GM19372 (cell line): Measurements from ENCODE around the gene AARS2.

Experiments
- ATAC-seq: cut with Tn5 transposase; IDR thresholded peaks from one replicate; pipeline ENCODE4 v1.9.1; 2021; ENCODE audit warnings: mild to moderate bottlenecking, low read depth, moderate library complexity; ENCODE audit not compliant: unreplicated experiment

AARS2 gene

GRCh38 chr6:44264154-44265006 is 48.8 kb downstream of the AARS2 start:
- ATAC-seq, result no peak

DNA sequence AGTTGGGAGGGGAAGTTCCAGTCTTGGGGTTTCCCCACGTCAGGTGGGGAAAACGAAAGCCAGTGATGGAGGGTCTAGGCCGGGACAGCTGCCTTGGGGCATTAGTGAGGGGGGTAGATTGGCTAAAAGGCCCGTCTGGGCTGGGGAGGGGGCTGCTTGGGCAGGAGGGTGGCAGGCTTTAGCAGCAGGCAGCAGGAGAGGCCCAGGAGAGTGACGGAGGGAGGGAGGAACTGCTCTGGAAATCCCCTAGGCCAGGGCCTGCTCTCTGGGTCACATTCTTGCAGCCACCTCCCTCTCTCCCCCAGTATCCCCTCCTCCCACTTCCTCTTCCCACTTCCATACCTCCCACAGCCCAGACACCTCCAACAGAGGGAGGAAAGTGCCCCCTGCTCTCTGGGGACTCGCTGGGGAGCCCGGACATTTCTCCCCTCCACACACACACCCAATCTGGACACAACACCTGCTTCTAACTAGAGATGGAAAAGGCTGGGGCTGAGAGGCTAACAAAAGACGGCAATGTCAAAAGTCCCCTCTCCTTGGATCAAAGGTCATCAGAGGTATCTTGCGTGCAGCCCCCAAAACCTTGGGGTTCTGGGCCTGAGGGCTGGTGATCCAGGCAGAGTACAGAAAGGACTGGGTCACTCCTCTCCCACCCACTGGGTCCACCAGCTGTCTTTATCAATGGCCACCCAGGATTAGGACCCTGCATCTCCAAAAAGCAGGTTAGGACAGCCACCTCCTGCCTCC is 49.6 kb downstream of the AARS2 start:
- no peak for ATAC-seq

DNA sequence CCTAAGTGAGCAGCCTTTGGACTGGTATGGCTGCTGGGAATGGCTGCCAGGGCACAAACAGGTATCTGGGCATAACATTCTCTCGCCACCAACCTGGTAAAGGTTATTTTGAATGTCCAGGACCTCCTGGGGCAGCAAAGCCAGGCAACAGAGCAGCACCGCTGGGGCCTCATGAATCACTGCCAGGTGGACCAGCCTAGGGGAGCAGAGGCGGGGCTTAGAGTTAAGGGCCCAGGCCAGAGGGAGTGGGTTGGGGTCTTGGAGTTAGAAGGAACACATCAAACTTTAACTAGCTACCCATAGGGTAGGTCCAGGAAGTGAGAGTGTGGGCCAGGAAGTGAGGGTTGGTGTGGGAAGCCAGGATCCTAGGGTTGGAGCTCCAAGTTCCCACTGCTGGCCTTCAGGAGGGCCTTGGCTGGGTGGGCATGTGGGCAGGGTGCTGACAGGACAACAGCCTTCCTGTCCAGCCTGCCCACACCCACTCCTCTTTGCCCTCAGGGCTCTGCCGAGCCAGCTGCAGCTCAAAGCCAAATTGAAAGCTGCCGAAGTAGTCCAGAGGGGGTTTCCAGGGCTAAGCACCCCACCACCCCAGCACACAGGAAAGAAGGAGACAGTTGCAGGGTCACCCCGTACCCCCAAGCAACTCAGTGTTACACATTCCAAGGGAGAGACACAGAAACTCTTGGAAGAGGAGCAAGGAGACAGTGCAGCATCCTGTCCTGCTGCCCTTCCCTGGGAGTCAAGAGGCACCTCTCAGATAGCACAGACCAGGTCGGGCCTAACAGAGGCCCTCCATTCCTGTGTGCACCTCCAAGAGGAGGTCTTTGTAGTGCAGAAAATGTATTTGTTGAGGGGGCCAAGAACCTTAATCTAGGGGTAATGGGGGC is 50.4 kb downstream of the AARS2 start:
- ATAC-seq, result no peak

GRCh38 chr6:44261581-44261980 is 51.6 kb downstream of the AARS2 start:
- ATAC-seq, result no peak

DNA sequence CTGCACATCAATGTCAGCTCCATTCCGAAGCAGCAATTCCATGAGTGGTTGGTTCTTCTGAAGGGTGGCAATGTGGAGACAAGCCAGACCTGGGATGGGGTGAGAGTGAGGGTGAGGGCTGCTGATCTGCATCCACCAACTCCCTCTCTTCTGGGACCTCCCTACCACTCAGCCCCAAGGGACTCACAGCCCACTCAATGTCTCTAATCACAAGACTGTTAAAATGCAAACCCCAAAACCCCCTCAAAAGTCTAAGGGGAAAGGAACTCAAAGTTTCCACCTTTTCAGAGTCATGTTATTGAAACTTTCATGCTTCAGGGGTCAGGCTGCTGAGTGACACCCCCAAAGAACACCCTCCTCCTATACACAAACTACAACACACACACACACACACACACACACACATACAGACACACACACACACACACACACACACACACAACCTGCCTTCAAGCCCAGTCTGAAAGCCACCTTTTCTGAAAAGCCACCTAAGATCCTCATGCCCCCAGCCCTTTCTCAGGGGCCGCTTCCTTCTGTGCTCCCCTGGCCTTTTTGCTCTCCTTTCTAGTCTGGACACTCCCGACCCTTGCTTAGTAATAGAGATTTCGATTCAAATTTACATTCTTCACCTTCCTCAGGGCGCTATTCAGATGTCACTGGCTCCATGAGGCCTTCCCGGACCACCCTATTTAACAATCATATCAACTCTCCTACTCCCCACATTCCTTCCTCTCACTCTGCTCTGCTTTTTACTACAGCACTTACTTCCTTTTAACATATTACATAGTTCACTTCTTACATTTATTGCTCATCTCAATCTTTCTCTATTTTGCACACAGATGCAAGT is 52.5 kb downstream of the AARS2 start:
- no peak for ATAC-seq

DNA sequence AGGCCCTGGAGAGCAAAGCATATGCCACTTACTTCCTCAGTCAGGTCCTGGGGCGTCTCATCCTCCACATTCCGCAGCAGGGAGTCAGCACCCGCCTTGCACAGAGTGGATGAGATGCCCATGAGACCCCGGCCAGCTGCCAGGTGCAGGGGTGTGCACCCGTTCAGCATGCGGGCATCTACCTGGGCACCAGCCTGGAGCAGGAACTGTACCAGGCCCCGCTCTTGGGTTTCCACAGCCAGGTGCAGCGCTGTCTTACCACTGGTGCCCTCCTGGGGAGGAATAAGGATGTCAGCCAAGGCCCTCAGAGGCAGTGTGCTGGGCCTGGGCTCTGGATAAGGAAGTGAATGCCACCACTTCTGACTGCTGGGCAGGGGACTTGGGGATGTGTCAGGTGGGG is 53.1 kb downstream of the AARS2 start:
- ATAC-seq, result no peak

DNA sequence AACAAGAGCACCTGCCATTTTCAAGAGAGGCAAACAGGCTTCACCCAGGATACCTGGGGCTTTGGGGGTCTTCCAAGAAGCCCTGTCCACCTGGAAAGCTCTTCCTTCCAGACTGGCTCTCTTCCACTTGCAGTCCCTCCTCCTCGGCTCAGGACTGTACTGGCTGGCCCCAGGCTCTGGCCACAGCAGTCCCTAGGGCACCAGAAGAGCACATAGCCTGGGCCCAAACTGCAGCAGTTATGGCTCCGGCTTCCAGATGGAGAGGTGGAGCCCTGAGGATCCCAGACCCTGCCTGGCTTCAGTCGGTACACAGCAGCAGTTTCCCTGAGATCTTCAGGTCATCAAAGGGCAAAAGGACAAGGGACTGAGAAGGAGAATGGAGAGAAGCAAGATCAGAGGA is 54.2 kb downstream of the AARS2 start:
- ATAC-seq, result no peak

DNA sequence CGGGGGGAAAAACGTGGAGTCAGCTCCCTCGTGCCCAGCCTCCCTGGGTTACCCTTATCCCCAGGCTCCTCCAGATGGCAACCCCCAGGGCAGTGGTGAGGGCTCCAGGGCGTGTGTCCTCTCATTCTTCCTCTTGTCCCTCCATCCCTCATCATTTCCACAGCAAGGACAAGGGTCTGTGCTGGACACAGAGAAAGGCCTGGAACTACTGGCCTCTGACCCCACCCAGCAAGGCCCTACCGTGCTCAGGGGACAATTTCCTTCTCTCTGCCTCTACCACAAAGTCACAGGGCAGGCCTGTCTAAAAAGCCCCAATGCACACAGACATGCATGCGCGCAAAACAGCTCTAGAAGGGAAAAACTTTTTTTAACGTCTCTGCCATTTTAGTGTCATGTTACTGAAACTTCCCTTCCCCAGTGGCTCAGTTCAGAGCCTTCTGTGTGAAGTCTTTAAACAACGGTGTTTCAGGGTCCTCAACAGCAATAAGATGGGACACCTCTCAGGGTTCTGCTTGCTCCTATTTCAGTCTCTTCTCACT is 54.8 kb downstream of the AARS2 start:
- no peak for ATAC-seq

DNA sequence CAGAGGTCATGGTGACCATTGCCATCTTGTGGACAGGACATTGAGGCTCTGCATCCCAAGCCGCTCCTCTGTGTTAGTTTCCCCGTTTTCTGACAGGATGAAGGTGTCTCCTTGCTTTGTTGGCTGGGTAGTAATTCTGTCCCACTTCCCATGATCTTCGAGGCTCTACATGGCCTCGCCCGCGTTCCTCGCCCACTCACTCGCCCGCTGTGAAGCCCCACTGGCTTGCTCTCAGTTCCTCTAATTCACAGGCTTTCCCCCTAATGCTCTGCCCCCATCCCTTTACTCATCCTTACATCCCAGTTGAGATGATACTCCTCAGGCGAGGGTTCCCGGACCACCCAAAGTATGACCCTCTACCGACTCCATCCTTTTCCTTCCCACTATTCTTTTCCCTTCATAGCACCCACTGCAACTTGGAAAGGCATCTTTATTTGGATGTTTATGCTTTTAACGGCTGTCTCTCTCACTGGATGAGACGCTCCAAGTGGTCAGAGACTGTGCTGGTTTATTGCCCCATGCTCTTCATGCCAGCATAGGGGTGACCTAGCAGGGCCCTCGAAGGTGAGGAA is 55.3 kb downstream of the AARS2 start:
- ATAC-seq, result peak; percentile 11

GRCh38 chr6:44257025-44257752 is 56.0 kb downstream of the AARS2 start, which contains the start of gene SLC35B2:
TSS of gene SLC35B2 (minus strand) at chr6:44257528. CDS start at chr6:44257410, 118 bp downstream.
- peak; percentile 48 for ATAC-seq

DNA sequence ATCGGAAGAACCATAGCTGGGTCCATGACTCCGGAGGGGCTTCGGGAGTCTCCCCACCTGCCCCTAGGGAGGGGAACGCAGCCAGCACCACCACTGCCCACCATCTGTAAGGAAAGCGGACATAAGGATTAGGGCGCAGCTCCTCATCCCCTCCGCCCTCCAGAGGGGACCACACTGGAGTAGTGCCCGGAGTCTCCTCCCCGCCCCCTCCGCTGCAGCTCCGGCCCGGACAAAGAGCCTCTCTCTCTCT is 56.4 kb downstream of the AARS2 start:
- no peak for ATAC-seq

- ATAC-seq, result no peak
Observed at GRCh38 chr6:44255871-44256774, 57.0 kb downstream of the AARS2 start.

DNA sequence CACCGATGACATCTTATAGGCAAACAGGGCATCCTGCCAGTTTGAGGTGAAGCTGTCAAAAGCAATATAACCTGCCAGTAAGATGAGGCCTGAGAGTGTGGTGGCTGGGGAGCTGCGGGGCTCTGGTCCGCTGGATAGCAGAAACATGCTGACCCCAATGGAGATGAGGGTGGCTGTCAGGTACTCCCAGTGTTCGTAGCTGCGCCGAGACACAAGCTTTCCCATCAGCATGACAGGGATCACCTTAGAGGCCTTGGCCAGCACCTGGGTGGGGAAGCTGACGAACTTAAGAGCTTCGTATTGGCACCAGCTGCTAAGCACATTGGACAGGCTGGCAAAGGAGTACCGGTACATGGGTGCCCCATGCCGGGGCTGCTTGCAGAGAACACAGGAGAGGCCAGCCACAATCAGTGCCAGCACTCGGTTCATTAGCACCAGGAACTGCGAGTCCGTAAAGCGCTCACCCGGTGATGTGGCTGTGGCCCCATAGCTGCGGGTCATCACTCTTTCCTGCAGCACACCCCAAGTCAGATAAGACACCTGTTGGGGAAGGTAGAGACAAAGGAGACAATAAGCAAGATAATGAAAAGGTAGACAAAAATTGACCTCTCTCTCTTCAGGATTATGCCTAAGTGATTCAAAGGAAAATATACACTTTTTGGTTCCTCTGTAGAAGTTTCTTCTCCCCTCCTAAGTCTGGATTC is 57.9 kb downstream of the AARS2 start:
- no peak for ATAC-seq

DNA sequence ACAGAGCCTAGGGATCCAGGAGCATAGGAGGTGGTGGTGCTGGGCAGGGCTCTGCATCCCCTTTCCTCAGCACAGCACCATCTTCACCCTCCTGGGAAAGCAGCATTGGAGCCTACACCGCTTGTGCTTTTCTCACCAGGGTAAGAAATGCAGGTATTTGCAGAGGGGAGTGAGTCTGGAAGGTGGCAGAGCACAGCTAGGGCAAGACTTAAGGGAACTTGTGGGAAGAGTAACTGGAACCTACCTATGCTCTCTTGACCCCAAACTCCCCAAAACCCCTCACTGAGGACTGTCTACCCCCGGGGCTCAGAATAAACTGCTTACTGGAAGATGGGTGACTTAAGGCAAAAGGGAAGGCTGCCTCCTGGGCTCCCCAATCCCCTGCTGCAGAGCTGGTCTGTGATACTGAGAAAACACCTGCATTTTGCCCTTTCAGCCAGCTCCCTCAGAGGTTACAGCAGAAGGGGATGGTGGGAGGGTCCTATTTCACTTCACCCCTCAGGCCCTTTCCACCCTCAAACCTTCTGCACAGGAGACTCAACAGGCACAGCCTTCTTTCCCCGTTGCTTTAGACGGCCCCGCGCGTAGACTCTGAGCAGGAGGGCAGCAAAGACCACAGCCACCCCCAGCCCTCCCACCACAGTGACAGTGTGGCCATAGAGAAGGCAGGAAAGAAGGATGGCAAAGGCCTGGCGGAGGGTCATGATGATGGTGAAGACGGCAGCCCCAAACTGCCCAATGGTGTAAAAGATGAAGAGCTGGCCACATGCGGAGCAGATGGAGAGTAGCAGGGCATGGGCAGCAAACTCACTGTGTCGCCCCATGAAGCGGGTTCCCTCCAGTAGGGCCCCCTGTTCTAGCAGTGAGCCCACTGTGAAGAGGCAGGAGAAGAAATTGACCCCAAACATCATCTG is 58.7 kb downstream of the AARS2 start:
- no peak for ATAC-seq

DNA sequence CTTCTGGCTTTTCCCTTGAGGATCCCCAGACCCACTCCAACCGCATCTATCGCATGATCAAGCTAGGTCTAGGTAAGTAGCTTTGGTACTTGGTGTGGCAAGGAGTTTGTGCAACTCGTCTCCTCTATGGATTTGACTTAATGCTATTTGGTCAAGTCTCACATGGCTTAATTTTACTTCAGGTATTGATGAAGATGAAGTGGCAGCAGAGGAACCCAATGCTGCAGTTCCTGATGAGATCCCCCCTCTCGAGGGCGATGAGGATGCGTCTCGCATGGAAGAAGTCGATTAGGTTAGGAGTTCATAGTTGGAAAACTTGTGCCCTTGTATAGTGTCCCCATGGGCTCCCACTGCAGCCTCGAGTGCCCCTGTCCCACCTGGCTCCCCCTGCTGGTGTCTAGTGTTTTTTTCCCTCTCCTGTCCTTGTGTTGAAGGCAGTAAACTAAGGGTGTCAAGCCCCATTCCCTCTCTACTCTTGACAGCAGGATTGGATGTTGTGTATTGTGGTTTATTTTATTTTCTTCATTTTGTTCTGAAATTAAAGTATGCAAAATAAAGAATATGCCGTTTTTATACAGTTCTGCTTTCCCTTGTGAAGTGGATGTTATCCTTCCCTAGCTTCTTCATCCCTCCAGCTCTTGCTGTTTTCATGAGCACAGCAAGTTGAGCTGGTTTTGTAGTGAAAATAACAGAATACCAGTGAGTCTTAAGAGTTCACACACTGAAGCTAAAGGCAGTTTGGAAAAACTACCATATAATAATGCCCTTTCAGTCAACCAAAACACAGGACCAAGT is 59.6 kb downstream of the AARS2 start:
- no peak for ATAC-seq
